Transverse colon (tissue), 4 donors: ENCODE measurements around the gene CBR1. TPM values are rescaled to one million over a fixed set of nuclear protein-coding genes. Genes with fewer than 3 reads are reported as not detected.

Experiments
- DNase-seq: peaks from one replicate; pipeline ENCODE4 v3.0.0-alpha.2; 2019
- H3K27ac ChIP-seq, 4 donors: fragments of 200-600 bp; sonication (generic); 2 replicates each; pipeline ENCODE4 v1.5.1; 2016 to 2018; ENCODE audit warnings: inconsistent platforms in 4 of 4
- H3K27me3 ChIP-seq: fragments of 200-600 bp; sonication (generic); 2 replicates; pipeline ENCODE4 v1.5.1; 2017; ENCODE audit warnings: inconsistent platforms
- H3K36me3 ChIP-seq, 4 donors: fragments of 200-600 bp; sonication (generic); 2 replicates each; pipeline ENCODE4 v1.5.1; 2017 to 2019; ENCODE audit warnings: inconsistent platforms in 4 of 4
- H3K4me1 ChIP-seq, 4 donors: fragments of 200-600 bp; sonication (generic); 2 replicates each; pipeline ENCODE4 v1.5.1; 2017 to 2020; ENCODE audit warnings: inconsistent platforms in 4 of 4
- H3K4me3 ChIP-seq, 4 donors: fragments of 200-600 bp; sonication (generic); 1 replicate in 1 of 4; 2 replicates in 3 of 4; pipeline versions ENCODE4 v1.5.1 to v1.6.1; 2017 to 2019; ENCODE audit warnings: inconsistent platforms in 4 of 4
- H3K9me3 ChIP-seq, 2 donors: fragments of 200-600 bp; sonication (generic); 2 replicates each; pipeline ENCODE4 v1.5.1; 2017 to 2019; ENCODE audit warnings: inconsistent platforms in 2 of 2
- EP300 ChIP-seq: sonication (generic); formaldehyde crosslinking; IDR thresholded peaks from one replicate; pipeline ENCODE4 v1.6.1; 2017; ENCODE audit warnings: antibody characterized with exemption, low read depth
- POLR2A ChIP-seq: fragments of 450-650 bp; IDR thresholded peaks from one replicate; pipeline ENCODE4 v1.6.1; 2016; ENCODE audit warnings: antibody characterized with exemption, mild to moderate bottlenecking, moderate library complexity
- POLR2AphosphoS5 ChIP-seq, 3 donors: sonication (generic); formaldehyde crosslinking; IDR thresholded peaks; one replicate each; pipeline ENCODE4 v1.6.1; 2016; ENCODE audit warnings: antibody characterized with exemption in 3 of 3
- WGBS, 2 donors: methylation state at CpG; one replicate each; pipeline ENCODE4 v1.1.5; 2018; ENCODE audit warnings: low coverage in 1 of 2; 5-methylcytosine and 5-hydroxymethylcytosine counted together
- in situ Hi-C, 4 donors: fragments of 200-750 bp; cut with MboI; loops; one replicate each; pipeline versions ENCODE4 v1.15.0 to v1.15.1; 2017; ENCODE audit warnings: low sequenced_read_pairs in 3 of 4, low pct_ligation_motif_present in 1 of 4, low pct_unique_long_range_greater_than_20kb in 1 of 4
- intact Hi-C: fragments of 100-400 bp; cut with DNase I; formaldehyde crosslinking; loops from one replicate; pipeline ENCODE4 v1.15.1; 2023; ENCODE audit warnings: low total_unique reads
- total RNA-seq, 4 donors: library from RNA; depleted of rRNA; stranded (reverse); fragments of >200 nt; gene quantifications; one replicate each; pipeline ENCODE4 v1.1.0, GENCODE V29; 2016
- TF ChIP-seq, protein P1 (sequence below), 5 experiments: fragments of 200-600 bp in 3 of 5; fragments of 450-650 bp in 2 of 5; sonication (generic) in 3 of 5; IDR thresholded peaks; 1 replicate in 2 of 5; 2 replicates in 3 of 5; pipeline ENCODE4 v1.5.1; 2016 to 2017; ENCODE audit warnings: antibody characterized with exemption in 5 of 5, inconsistent platforms in 3 of 5, mild to moderate bottlenecking in 2 of 5, moderate library complexity in 1 of 5

CBR1 gene
- total RNA-seq, 4 donors from 2014 or later: 277 to 625 (median 324) TPM

DNA sequence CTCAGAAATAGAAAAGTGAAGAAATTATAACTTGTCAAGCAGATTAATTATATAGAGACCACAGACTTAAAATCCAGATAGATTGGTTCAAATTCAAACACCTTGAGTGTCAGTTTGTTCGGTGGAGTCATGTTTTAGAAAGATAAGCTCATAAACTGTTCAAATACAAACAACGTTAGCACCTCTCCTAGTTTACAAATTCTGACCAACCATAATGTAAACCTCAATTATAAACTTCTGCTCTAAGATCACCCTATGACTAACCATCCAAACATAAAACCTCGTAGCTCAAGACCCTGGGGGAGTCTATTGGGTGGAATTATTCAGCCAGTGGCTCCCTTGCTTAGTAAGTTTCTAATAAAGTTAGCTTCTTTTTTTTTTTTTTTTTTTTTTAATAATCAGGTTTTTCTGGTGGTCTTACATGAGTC lies 12.4 kb downstream of the CBR1 start:
- in situ Hi-C loops (no loop called here), intact Hi-C loops (no loop called here)
- no peak for DNase-seq
- no peak overlapping the region for H3K4me3 ChIP-seq
- WGBS, 2 donors: 62% methylated on average over 3 of the region's 3 CpGs
- TF ChIP-seq POLR2AphosphoS5 (IDR thresholded peaks at IDR 0.05) (no peak), EP300 (no peak), POLR2A (no peak)
- TF ChIP-seq, protein P1, sequence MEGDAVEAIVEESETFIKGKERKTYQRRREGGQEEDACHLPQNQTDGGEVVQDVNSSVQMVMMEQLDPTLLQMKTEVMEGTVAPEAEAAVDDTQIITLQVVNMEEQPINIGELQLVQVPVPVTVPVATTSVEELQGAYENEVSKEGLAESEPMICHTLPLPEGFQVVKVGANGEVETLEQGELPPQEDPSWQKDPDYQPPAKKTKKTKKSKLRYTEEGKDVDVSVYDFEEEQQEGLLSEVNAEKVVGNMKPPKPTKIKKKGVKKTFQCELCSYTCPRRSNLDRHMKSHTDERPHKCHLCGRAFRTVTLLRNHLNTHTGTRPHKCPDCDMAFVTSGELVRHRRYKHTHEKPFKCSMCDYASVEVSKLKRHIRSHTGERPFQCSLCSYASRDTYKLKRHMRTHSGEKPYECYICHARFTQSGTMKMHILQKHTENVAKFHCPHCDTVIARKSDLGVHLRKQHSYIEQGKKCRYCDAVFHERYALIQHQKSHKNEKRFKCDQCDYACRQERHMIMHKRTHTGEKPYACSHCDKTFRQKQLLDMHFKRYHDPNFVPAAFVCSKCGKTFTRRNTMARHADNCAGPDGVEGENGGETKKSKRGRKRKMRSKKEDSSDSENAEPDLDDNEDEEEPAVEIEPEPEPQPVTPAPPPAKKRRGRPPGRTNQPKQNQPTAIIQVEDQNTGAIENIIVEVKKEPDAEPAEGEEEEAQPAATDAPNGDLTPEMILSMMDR (IDR thresholded peaks at IDR 0.05): no peak
- H3K27me3 ChIP-seq: no peaks in the 10 kb centered on the region
- H3K4me1 ChIP-seq: peaks cover 0 to 7% (median 0%) of the 10 kb centered on the region in 4 donors
- no peaks in the 10 kb centered on the region for H3K9me3 ChIP-seq
- no peaks in the 10 kb centered on the region for H3K36me3 ChIP-seq
- H3K27ac ChIP-seq: no peak overlapping the region

DNA sequence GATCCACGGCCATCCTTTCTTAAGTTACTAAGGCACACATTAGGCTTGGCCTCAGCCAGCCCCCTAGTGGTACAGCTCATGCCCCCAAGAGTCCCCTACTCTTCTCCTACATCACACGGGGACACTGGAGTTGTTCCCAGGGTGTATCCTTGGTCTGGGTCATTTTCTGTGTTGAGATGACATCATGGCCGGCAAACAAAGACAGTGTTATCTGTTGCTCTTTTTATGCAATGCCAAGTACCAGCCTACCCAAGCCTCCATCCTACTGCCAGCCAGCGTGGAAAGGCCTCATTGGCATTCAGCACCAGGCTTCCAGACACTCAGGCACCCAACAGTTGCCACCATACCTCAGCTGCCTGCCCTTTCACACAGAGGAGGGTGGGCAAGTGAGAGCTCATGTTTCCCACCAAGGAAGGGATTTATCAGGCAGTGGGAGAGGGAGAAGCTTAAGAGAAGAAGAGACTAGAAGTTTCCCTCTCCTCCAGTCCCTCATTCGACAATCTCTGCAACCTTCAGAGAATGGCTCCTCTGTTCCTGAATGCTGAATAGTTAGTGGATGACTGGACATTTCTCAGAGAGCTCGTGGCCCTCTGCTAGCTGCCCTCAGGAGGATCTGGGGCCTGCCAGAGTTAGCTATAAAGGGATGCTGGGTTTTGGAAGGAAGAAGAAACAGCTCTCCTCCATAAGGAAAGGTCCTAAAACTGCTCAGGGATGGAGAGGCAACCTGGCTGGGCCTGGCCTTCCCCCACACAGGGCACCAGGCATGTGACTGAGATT lies 17.7 kb downstream of the CBR1 start:
- H3K36me3 ChIP-seq: no peaks in the 10 kb centered on the region
- DNase-seq: no peak
- H3K4me1 ChIP-seq: no peaks in the 10 kb centered on the region
- no peak overlapping the region for H3K4me3 ChIP-seq
- in situ Hi-C loops (no loop called here), intact Hi-C loops (no loop called here)
- 66% methylated on average over 6 of the region's 6 CpGs; no CpG with 5 or more reads in 1 of the 2 donors for WGBS, 2 donors
- no peak overlapping the region for H3K27ac ChIP-seq
- no peak for TF ChIP-seq POLR2AphosphoS5 (IDR thresholded peaks at IDR 0.05)
- TF ChIP-seq POLR2A: no peak
- TF ChIP-seq, protein P1 (IDR thresholded peaks at IDR 0.05): no peak
- no peak for TF ChIP-seq EP300
- no peaks in the 10 kb centered on the region for H3K9me3 ChIP-seq
- H3K27me3 ChIP-seq: no peaks in the 10 kb centered on the region

DNA sequence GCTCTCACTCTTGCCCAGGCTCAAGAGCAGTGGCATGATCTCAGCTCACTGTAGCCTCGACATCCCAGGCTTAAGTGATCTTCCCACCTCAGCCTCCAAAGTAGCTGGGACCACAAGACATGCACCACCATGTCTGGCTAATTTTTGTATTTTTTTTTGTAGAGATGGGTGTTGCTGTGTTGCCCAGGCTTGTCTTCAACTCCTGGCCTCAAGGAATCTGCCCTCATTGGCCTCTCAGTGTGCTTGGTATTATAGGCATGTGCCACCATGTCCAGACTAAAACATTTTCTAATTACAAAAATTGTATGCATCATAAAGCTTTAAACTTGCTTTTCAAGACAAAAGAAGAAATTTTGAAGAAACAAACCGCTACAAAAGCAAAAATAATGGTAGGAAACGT lies 20.1 kb downstream of the CBR1 start:
- intact Hi-C loops (no loop called here), in situ Hi-C loops (no loop called here)
- 92 to 95% methylated on average over 3 of the region's 3 CpGs for WGBS, 2 donors
- Histone ChIP-seq H3K9me3 (peaks cover 0 to 4% of the 10 kb centered on the region in 2 donors), H3K4me1 (no peaks in the 10 kb centered on the region), H3K27ac (no peak overlapping the region), H3K27me3 (no peaks in the 10 kb centered on the region), H3K4me3 (no peak overlapping the region), H3K36me3 (no peaks in the 10 kb centered on the region)
- no peak for DNase-seq
- TF ChIP-seq POLR2AphosphoS5 (IDR thresholded peaks at IDR 0.05) (no peak), EP300 (no peak), POLR2A (no peak)
- TF ChIP-seq, protein P1 (IDR thresholded peaks at IDR 0.05): no peak

DNA sequence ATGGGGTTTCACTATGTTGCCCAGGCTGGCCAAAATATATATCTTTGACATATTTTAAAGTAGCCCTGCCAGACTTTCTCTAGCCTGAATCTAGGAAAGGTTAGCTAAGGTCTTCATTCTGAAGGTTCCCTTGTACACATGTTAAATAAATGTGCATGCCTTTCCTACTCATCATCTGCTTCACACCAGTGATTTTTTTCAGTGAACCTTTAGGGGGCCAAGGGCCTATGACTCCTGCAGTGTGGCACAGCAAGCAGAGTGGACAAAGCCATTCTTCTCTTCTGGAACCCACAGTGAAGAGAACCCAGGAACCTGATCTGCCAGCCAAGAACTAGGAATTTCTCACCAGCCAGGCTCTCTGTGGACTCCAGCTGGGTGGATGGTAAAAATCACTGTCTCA lies 22.9 kb downstream of the CBR1 start:
- H3K36me3 ChIP-seq: no peaks in the 10 kb centered on the region
- intact Hi-C loops: no loop called here
- DNase-seq: no peak
- in situ Hi-C loops: no loop called here
- TF ChIP-seq POLR2A: no peak
- no peak for TF ChIP-seq EP300
- TF ChIP-seq POLR2AphosphoS5 (IDR thresholded peaks at IDR 0.05): no peak
- TF ChIP-seq, protein P1 (IDR thresholded peaks at IDR 0.05): no peak
- H3K9me3 ChIP-seq: peaks cover 0 to 4% of the 10 kb centered on the region in 2 donors
- no peaks in the 10 kb centered on the region for H3K27me3 ChIP-seq
- no peaks in the 10 kb centered on the region for H3K4me1 ChIP-seq
- no peak overlapping the region for H3K4me3 ChIP-seq
- no peak overlapping the region for H3K27ac ChIP-seq
